ENCODE data around the gene MED16. TPM values are rescaled to one million over a fixed set of nuclear protein-coding genes. Genes with fewer than 3 reads are reported as not detected.

MED16 gene
- total and polyA plus RNA-seq, 2 of the 4 experiments (the other 2 are of a cell fraction), result 8.1 to 40.2 TPM

GRCh38 chr19:831407-832369 lies 61.3 kb downstream of the MED16 start:
- no peak overlapping the region for H3K9ac ChIP-seq (ENCODE audit: low read depth, low read length)
- no peak overlapping the region for H3K14ac ChIP-seq (replicated peaks; ENCODE audit: low read depth, low read length)
- no peaks in the 10 kb centered on the region for H4K20me1 ChIP-seq (ENCODE audit: insufficient read depth, low read length)
- intact Hi-C loops (cut with micrococcal nuclease), result no loop called here
- no peaks in the 10 kb centered on the region for H3K79me1 ChIP-seq (ENCODE audit: low read depth in 1 of 2, low read length in 2 of 2)
- no peak overlapping the region for H2BK120ac ChIP-seq (ENCODE audit: low read depth, low read length)
- no peak overlapping the region for H4K8ac ChIP-seq (ENCODE audit: low read depth in 2 of 2, low read length in 2 of 2)
- ATAC-seq (ENCODE audit: low read depth) (no peak), DNase-seq (no peak)
- ChIA-PET POLR2A (ENCODE audit: unreplicated experiment) (no interaction called here), CTCF (no interaction called here)
- H2BK5ac ChIP-seq (ENCODE audit: low read depth, low read length, poor library complexity, severe bottlenecking), result no peak overlapping the region
- no peak overlapping the region for H3K27ac ChIP-seq (ENCODE audit: insufficient read depth, low read length)
- H2AK9ac ChIP-seq (replicated peaks; ENCODE audit: low read depth, low read length, poor library complexity), result no peak overlapping the region
- H3K18ac ChIP-seq (ENCODE audit: low read depth, low read length), result no peak overlapping the region
- no peak overlapping the region for H4K91ac ChIP-seq (ENCODE audit: insufficient read depth, low read depth, low read length)
- no peak overlapping the region for H2AK5ac ChIP-seq (ENCODE audit: low read depth, low read length)
- H3K4me1 ChIP-seq (ENCODE audit: control insufficient read depth, insufficient read depth, low read length), result no peaks in the 10 kb centered on the region
- no peak overlapping the region for H3K4ac ChIP-seq (ENCODE audit: low read depth, low read length)
- H3K27me3 ChIP-seq (ENCODE audit: control insufficient read depth, insufficient read depth, low read length), result peaks cover 2% of the 10 kb centered on the region; the same call in 1 of the 2 replicates
- dilution Hi-C loops (cut with HindIII; ENCODE audit: low sequenced_read_pairs, unreplicated experiment), result no loop called here
- no peak overlapping the region for H3K4me2 ChIP-seq (ENCODE audit: low read depth, low read length)
- H3K56ac ChIP-seq (ENCODE audit: extremely low read depth, insufficient read depth, low read length), result no peak overlapping the region
- TF ChIP-seq MAZ (IDR thresholded peaks at IDR 0.05; ENCODE audit: borderline replicate concordance, low read depth, low read length) (no peak), CHD1 (IDR thresholded peaks at IDR 0.05; ENCODE audit: low read depth, low read length) (no peak), CEBPB (IDR thresholded peaks at IDR 0.05; ENCODE audit: low read depth, low read length) (no peak), MXI1 (IDR thresholded peaks at IDR 0.05; ENCODE audit: borderline replicate concordance, low read depth, low read length) (no peak), RAD21 (IDR thresholded peaks at IDR 0.05; ENCODE audit: low read length) (no peak), SMC3 (IDR thresholded peaks at IDR 0.05; ENCODE audit: low read depth, low read length) (no peak), RCOR1 (IDR thresholded peaks at IDR 0.05; ENCODE audit: insufficient replicate concordance, low read length) (no peak), FOS (IDR thresholded peaks at IDR 0.05; ENCODE audit: low read depth, low read length) (no peak), RFX5 (IDR thresholded peaks at IDR 0.05; ENCODE audit: low read depth, low read length) (no peak), CTCF (conservative IDR thresholded peaks at IDR 0.05; ENCODE audit: low read depth, low read length) (no peak), POLR2A (IDR thresholded peaks at IDR 0.05; ENCODE audit: low read depth, low read length) (no peak)
- TF ChIP-seq, protein P1, sequence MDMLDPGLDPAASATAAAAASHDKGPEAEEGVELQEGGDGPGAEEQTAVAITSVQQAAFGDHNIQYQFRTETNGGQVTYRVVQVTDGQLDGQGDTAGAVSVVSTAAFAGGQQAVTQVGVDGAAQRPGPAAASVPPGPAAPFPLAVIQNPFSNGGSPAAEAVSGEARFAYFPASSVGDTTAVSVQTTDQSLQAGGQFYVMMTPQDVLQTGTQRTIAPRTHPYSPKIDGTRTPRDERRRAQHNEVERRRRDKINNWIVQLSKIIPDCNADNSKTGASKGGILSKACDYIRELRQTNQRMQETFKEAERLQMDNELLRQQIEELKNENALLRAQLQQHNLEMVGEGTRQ (IDR thresholded peaks at IDR 0.05; ENCODE audit: low read depth, low read length), result no peak
- TF ChIP-seq, protein P2, sequence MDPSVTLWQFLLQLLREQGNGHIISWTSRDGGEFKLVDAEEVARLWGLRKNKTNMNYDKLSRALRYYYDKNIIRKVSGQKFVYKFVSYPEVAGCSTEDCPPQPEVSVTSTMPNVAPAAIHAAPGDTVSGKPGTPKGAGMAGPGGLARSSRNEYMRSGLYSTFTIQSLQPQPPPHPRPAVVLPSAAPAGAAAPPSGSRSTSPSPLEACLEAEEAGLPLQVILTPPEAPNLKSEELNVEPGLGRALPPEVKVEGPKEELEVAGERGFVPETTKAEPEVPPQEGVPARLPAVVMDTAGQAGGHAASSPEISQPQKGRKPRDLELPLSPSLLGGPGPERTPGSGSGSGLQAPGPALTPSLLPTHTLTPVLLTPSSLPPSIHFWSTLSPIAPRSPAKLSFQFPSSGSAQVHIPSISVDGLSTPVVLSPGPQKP (IDR thresholded peaks at IDR 0.05; ENCODE audit: borderline replicate concordance, low read depth, low read length), result no peak
- no peak overlapping the region for H3K4me3 ChIP-seq (ENCODE audit: insufficient read depth, low read depth, low read length)
- no peak overlapping the region for H4K5ac ChIP-seq (ENCODE audit: low read depth, low read length)
- in situ Hi-C loops (cut with MboI; ENCODE audit: low sequenced_read_pairs), result no loop called here
- H3K9me1 ChIP-seq (ENCODE audit: insufficient read depth, low read length), result no peaks in the 10 kb centered on the region
- no peak overlapping the region for H3K23ac ChIP-seq (ENCODE audit: low read depth, low read length)
- no peaks in the 10 kb centered on the region for H3K36me3 ChIP-seq (ENCODE audit: control insufficient read depth, insufficient read depth, low read length)
- WGBS, 2 experiments (ENCODE audit: extremely low coverage in 2 of 2, insufficient read length in 1 of 2), result 67% methylated on average over 13 of the region's 38 CpGs; no CpG with 5 or more reads in 1 of the 2 experiments
- H3K9me3 ChIP-seq (ENCODE audit: control insufficient read depth, insufficient read depth, low read length), result no peaks in the 10 kb centered on the region
- H2BK15ac ChIP-seq (ENCODE audit: low read depth, low read length), result no peak overlapping the region
- no peak overlapping the region for H2BK20ac ChIP-seq (ENCODE audit: low read depth, low read length)
- BruUV-seq (replicated peaks), result no TSS peak
- H2AFZ ChIP-seq (replicated peaks; ENCODE audit: low read length, poor library complexity), result no peak overlapping the region

Measured in IMR-90 (cell line).